HL-60/S4 (cell line): ENCODE measurements around the gene BAG3.

Source experiments
- in situ Hi-C: fragments of 300-500 bp; cut with MboI; formaldehyde crosslinking; loops from 2 replicates; pipeline ENCODE4 v1.14.3; 2022; ENCODE audit warnings: low sequenced_read_pairs

Gene BAG3

DNA sequence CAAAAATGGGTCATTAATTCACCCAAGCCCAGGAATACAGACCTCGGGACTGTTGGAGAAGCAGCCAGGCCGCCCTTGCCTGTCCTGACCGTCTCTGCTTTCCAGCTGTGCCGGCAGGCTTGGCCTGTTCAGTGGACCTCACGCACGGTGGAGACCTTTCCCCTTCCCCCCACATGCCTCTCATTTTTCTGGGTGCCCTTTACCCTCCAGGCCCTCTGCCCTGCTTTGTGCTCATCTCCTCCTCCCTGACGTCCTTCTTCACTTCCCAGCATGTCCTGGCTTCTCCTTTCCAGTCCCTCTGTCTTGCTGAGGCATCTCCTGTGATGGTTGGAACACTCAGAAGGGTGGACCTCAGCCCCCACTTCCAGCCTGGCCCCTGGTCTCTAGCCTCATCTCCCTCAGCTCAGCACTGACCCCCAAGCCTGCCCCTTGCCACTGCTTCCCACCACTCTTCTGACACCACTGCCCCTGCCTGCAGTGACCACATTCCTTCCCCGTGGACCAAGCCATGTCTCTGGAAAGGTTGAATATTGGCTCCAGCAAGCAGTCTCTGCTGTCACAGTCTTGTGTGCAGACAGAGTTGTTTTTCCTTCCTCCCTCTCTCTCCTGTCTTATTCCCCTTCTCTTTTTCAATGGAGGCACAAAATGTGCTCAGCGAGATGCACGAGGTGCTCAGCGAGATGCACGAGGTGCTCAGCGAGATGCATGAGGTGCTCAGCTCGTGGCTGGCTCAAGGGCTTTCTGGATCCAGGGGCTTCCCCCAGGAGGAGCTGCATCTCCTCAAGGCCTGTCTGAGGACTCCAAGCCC, 14.9 kb downstream of the BAG3 start:
- in situ Hi-C loops: no loop called here

DNA sequence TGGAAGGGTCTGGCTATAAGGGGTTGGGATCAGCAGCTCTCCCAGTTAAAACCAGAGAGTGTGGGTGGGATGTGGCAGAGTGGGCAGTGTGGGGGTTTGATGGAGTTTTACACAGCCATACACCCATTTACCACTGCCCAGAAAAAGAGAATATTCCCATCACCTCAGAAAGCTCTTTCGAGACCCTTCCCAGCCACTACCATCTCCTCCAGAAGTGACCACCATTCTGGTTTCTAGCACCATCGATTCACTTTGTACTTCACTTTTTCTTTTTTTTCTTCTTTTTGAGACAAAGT, 15.5 kb downstream of the BAG3 start:
- in situ Hi-C loops: no loop called here

DNA sequence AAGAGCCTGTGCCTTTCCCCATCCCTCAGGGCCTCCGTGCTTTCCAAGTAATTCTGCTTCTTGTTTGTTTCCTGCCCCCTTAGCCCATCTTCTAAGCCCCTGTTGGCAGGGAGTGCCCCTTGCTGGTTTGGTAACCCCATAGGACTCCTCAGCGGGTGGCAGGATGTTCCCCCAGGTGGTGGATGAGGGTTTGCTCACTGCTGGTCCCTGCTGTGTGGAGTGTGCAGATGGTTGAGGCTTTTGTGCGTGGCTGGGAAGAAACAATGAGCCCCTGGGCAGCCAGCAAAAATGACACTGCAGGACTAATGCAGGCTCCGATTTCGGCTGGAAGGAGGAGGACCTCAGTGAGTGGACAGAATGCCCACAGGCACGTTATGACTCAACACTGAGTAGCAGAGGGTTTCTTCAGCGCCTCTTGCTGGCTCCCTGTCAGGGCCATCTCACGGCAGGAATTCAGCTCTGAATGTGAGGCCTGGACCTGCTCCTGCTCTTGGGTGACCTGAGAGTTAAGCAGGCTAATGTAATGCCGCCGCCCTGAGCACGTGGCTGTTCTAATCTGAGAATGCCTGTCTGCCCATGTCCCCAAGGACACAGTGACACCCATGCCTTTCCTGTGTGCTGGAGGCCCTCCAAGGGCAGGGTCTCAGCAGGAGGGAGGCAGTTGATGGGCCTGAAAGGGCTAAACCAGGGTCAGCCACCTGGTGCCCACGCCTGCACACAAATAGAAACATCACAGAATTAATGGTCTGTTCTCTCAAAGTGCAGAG, 16.6 kb downstream of the BAG3 start:
- in situ Hi-C loops: no loop called here

DNA sequence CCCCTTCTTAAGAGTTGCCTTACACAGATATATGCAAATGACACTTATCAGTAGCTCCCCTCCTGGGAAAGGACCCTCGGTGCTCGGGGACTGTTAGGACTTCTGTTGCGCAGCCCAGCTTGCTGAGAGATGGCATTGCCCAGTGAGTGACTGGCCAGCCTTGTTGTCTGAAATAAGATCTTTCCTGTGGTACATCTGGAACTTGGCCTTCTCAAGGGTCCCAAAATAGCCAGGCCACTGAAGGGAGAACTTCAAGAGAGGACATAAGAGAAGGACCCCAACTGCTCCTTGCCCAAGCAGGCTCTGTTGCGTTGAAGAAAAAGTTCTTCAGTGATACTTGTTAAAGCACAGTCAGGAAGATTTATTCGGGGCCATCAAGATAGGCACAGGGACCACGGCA, 17.3 kb downstream of the BAG3 start:
- in situ Hi-C loops: no loop called here

DNA sequence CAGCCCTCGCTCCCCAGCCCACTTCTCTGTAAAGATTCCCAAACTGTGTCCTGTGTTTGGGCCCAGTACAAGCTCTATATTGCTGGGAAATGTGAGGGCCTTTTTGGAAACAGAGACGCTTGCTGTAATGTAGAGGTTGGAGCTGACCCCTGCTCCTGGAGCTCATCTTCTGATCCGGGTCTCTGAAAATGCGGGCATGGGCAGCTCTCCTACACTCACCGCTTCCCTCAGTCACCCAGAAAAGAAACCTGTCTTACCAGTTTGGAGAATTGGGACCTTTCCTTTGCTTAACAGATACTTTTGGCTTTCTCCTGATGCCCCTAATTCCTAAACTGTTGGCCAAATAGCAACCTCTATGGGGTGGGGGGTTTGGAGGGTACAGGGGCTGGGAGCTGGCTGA, 18.2 kb downstream of the BAG3 start:
- in situ Hi-C loops: no loop called here

DNA sequence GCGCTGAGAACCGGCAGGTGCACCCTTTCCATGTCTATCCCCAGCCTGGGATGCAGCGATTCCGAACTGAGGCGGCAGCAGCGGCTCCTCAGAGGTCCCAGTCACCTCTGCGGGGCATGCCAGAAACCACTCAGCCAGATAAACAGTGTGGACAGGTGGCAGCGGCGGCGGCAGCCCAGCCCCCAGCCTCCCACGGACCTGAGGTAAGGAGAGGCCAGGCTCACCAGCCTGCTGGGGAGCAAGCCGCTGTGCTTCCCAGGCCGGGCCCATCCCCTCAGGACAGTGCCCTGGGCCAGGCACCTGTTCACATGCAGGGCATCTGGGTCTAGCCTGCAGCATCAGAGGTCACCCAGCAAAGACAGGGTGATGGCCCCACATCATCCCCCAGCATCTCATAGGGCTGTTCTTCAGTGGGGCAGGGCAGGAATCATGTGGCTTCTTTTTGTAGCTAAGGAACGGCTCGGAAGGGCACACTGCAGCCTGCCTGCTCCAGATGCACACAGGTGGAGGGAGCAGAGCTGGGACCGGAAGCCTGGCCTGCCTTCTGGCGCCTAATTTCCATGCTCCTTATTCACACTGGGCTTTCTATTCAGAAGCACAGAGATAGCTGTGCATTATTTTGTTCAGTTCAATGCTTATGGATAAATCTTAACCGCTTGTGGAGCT, 18.9 kb downstream of the BAG3 start:
- in situ Hi-C loops: no loop called here

DNA sequence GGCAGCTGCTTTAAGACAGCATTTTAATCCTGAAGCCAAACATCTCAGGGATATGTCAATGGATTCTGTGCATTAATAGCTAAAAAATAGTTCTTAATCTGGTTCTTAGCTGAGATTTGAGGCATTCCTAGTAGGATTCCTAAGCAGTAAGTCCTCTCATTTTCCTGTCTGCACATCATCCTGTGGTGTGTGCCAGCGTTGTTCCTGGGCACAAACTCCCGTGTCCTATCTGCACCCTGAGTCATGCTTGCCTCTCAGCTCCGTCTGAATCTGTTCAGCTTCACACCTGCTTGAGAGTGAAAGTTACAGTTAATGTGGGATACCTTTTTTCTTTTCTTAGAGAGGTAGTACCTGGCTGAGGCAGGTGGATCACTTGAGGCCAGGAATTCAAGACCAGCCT, 19.5 kb downstream of the BAG3 start:
- in situ Hi-C loops: no loop called here

DNA sequence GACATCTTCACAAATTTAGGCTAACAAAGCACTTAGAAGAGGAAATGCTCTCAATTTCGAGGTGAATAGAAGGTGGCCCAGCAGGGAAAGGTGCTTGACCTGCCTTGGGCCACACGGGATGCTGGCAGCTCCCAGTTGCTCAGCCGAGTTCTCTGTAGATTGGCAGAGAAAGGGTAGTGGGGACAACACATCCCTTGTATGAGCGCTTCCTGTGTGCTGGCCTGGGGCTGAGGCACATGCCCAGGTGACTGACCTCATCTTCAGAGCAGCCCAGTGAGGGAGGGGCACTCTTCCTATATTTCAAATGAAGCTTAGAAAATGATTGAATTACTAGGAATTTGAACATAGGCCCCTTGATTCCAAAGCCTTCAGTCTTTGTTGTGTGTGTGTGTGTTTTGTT, 20.2 kb downstream of the BAG3 start:
- in situ Hi-C loops: no loop called here

DNA sequence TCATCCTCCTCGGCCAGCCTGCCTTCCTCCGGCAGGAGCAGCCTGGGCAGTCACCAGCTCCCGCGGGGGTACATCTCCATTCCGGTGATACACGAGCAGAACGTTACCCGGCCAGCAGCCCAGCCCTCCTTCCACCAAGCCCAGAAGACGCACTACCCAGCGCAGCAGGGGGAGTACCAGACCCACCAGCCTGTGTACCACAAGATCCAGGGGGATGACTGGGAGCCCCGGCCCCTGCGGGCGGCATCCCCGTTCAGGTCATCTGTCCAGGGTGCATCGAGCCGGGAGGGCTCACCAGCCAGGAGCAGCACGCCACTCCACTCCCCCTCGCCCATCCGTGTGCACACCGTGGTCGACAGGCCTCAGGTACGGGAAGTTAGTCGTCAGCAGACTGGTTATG, 21.1 kb downstream of the BAG3 start:
- in situ Hi-C loops: no loop called here

DNA sequence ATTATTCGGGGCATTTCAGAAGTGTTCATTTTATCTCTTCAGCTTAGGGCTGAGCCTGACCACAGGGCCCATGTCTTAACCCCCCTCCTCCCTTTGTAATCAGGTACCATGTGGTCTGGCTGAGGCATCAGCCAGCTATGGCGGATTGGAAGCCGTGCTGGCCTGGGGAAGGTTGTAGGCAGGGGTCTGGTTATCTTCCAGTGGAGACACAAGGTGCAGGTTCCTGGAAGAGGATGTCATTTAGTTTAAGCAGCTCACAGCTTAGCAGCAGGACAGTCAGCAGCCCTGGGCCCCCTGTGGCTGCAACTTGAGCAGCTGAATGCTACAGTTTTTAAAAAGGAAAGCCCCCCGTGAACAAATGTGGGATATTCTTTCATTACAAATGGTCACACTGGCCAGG, 22.1 kb downstream of the BAG3 start:
- in situ Hi-C loops: no loop called here

DNA sequence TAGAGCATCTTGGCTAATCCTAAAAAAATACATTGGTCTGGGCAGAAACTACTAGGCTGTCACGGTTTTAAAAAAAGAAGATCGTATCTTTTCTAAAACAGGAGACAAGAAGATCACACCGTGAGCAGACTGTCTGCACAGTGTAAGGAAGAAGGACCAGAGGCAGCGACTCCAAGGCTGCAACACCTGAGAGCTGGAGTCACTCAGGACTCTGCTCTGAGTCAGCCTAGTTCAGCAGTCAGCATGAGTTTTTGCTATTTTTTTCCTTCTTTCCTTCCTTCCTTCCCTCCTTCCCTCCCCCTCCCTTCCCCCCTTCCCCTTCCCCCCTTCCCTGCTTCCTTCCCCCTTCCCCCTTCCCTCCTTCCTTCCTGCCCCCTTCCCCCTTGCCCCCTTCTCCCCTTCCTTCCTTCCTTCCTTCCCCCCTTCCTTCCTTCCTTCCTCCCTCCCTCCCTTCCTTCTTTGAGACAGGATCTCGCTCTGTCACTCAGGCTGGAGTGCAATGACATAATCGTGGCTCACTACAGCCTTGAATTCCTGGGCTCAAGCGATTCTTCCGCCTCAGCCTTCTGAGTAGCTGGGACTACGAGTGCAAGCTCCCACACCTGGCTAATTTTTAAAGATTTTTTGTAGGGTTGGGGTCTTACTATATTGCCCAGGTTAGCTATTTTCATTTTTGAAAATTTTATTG, 24.4 kb downstream of the BAG3 start:
- in situ Hi-C loops: loop anchor here (25.0 kb wide), 1 partner anchor 662 kb away; no protein-coding TSS in a partner anchor

DNA sequence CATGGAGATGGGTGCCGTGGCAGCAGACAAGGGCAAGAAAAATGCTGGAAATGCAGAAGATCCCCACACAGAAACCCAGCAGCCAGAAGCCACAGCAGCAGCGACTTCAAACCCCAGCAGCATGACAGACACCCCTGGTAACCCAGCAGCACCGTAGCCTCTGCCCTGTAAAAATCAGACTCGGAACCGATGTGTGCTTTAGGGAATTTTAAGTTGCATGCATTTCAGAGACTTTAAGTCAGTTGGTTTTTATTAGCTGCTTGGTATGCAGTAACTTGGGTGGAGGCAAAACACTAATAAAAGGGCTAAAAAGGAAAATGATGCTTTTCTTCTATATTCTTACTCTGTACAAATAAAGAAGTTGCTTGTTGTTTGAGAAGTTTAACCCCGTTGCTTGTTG, 25.9 kb downstream of the BAG3 start:
- in situ Hi-C loops: loop anchor here (25.0 kb wide), 1 partner anchor 660 kb away; no protein-coding TSS in a partner anchor

DNA sequence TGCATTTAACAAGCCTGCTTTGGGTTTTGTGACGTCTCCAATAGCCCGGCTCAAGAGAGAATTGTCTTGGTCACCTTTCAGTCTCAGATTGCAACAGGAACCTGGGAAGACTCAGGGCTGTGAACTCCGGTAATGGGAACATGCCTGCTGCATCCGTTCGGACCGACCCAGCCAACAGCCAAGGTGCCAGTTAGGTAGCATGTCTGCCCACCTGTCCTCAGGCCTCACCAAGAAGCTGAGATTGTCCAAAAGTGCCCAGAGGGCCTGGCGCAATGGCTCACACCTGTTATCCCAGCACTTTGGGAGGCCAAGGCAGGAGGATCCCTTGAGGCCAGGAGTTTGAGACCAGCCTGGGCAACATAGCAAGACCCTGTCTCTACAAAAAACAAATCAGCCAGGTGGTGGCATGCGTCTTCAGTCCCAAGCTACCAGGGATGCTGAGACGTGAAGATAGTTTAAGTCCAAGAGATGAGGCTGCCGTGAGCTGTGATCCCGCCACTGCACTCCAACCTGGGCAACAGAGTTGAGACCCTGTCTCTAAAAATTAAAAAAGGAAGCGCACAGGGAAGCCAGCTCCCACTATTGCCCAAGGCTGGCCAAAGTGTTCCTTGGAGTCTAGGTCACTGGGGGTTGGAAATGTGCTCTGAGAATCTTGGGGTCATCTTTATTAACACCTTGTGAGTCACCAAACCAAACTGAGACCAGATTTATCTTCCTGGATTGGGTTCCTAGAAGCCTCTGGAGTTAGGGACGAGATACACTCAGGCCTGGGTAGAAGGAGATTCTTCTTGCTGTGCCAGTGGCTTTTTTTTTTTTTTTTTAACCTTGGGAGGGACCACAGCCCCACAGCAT, 26.9 kb downstream of the BAG3 start:
- in situ Hi-C loops: loop anchor here (25.0 kb wide), 1 partner anchor 659 kb away; no protein-coding TSS in a partner anchor

DNA sequence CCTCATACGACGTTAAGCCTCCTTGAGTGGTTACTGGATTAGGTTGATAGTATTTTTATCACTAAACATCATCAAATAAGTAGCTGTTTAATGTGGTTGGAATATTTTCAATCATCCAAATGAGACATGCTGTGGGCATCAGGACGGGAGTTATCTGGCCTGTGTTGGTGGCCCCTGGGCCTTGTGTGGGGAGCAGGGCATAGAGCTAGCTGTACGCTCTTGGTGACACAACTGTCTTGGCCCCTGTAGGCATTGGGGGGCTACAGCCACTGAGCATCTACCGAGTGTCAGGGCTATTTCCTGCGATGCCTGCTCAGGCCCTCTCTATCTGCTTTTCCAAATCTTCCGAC, 28.3 kb downstream of the BAG3 start:
- in situ Hi-C loops: loop anchor here (25.0 kb wide), 1 partner anchor 658 kb away; no protein-coding TSS in a partner anchor

DNA sequence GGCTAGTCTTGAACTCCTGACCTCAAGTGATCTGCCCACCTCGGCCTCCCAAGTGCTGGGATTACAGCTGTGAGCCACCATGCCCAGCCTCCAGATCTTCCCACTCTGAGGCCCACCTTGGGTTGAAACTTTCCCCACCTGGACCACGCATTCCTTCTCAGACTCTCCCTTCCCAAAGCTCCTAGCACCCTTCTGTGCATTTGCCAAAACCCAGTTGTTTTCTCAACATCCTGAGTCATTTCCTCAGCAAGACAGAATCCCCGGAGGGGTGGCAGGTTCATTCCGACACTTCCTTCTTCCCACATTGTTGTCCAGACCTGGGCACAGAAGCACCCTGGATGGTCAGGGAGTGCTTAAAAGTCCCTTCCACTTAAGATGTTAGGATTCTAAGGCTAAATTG, 28.9 kb downstream of the BAG3 start:
- in situ Hi-C loops: loop anchor here (25.0 kb wide), 1 partner anchor 657 kb away; no protein-coding TSS in a partner anchor

DNA sequence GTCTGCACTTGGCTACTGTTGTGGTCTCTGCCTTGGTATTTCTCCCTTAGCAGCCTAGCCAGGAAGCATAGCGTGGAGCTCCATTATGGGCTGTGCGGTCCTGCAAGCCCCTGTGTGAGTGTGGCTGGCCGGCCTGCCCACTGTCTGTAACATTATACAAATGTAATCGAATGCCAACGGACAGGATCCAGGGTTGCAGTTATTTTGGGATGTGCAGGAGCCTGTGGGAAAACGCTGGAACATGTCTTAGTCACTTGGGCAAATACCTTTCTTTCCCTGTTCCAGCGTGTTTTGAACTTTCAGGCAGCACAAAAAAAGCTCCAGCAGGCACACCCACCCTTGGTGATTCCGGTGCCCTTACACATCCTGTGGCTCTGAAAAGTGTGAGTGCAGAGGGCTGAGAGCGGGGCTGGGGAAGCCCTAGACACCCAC, 29.5 kb downstream of the BAG3 start:
- in situ Hi-C loops: loop anchor here (25.0 kb wide), 1 partner anchor 657 kb away; no protein-coding TSS in a partner anchor

DNA sequence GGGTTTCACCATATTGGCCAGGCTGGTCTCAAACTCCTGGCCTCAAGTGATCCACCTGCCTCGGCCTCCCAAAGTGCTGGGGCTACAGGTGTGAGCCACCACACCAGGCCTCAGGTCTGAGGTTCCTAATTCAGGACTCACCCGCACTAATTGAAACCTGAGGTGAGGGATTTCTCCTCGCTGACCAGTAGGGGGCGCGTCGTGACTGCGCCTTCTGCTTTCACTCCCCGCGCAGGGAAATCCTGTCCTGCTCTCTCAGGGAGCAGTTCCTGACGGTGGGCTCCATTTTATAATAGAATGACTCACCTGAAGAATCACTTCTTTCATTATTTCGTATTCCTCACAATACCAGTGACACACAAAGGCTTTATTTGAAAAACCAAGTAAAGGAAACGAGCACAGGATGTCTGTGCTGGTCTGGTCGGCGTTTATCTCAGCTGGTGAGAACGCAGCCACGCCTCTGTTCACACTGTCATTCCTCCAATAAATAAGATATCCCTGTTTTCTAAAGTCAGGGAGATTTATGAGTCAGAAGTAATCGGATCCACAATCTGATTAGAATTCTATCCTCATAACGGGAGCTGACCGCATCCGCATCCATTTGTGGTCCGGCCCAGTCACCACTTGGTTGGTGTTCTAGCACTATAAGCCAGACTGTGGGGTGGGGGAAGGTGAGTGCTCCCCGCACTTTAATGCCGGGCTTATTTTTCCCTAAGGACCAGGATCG, 35.4 kb downstream of the BAG3 start:
- in situ Hi-C loops: loop anchor here (25.0 kb wide), 1 partner anchor 651 kb away; no protein-coding TSS in a partner anchor

DNA sequence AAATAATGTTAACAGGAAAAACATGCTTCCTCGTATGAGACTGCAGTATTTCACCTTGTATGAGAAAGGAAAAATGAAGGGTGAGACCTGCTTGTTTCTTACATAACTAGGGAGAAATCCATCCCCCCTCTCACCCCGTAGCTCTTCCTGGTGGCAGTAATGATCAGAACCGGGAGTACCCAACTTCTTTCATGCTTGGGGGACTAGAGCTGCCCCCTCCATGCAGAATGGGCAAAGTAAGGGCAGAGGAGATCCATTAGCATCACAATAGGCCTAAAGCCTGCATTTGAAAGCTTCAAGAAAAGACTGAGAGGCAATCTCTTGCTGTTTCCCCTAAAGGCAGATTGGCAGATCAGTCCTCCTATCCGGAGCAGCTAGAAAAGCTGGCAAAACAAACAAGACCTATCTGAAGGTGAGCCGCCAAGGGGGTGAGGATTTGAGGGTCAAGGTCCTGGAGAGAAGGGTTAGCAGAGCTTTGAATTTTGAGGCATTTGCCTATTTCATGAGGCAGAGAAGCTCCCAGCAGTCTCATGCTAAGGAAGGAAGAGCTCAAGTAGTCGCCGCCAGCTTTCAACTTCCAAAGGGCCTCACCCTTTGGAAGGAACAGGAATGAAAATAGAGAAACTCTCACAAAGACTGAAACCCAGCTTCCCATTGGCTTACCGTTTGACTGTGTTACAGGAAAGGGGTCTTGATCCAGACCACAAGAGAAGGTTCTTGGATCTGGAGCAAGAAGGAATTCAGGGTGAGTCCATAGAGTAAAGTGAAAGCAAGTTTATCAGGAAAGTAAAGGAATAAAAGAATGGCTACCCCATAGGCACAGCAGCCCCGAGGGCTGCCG, 36.2 kb downstream of the BAG3 start:
- in situ Hi-C loops: loop anchor here (25.0 kb wide), 1 partner anchor 650 kb away; no protein-coding TSS in a partner anchor
